ENCODE results near the gene MAPK6. TPM values are rescaled to one million over a fixed set of nuclear protein-coding genes. Genes with fewer than 3 reads are reported as not detected.
A peak's percentile ranks its signal among the peaks of the same experiment; 100 is the strongest.
"Not testable (repeated sequence)": the region's sequence is repeated elsewhere in the genome, so short reads cannot be mapped to it uniquely, and the experiment has no call there.

Gene MAPK6
- total RNA-seq, 5 donors from 2014 or later (not counting 1 experiment from before 2014, with no cell fraction given), result 15.1 to 35.1 (median 19.8) TPM

GRCh38 chr15:52031556-52031955 is 12.5 kb downstream of the MAPK6 start:
- WGBS (ENCODE audit: insufficient coverage), result 100% methylated on average over 2 of the region's 7 CpGs
- no peaks in the 10 kb centered on the region for H3K27me3 Mint-ChIP-seq
- POLR2A ChIA-PET, result no interaction called here
- ATAC-seq (replicated peaks in 1 of 4) (no peak), DNase-seq (no peak)
- Histone ChIP-seq H3K9me3 (no peaks in the 10 kb centered on the region), H3K4me1 (ENCODE audit: control insufficient read depth in 1 of 2, extremely low read depth in 1 of 2, insufficient read depth in 2 of 2, low read length in 2 of 2) (no peaks in the 10 kb centered on the region), H3K27me3 (replicated peaks in 1 of 2; ENCODE audit: control insufficient read depth in 2 of 2, extremely low read depth in 1 of 2, insufficient read depth in 2 of 2, low read length in 1 of 2) (no peaks in the 10 kb centered on the region), H3K36me3 (ENCODE audit: control insufficient read depth in 2 of 2, extremely low read depth in 1 of 2, insufficient read depth in 1 of 2, low read length in 1 of 2) (no peaks in the 10 kb centered on the region), H3K27ac (ENCODE audit: low read length) (no peak overlapping the region), H3K4me3 (ENCODE audit: control insufficient read depth in 1 of 2, extremely low read depth in 1 of 2, low read length in 1 of 2) (no peak overlapping the region)
- H3K9me3 Mint-ChIP-seq, result peaks cover 0 to 9% (median 0%) of the 10 kb centered on the region in 3 donors
- H3K27ac Mint-ChIP-seq, result no peak overlapping the region
- no peak overlapping the region for H3K4me3 Mint-ChIP-seq
- H3K4me1 Mint-ChIP-seq, result peaks cover 31 to 42% (median 39%) of the 10 kb centered on the region in 3 donors
- CTCF ChIA-PET, result no interaction called here
- H3K36me3 Mint-ChIP-seq, result peaks cover 26% of the 10 kb centered on the region

- Histone ChIP-seq H3K4me3 (ENCODE audit: control insufficient read depth in 1 of 2, extremely low read depth in 1 of 2, low read length in 1 of 2) (no peak overlapping the region), H3K9me3 (no peaks in the 10 kb centered on the region), H3K4me1 (ENCODE audit: control insufficient read depth in 1 of 2, extremely low read depth in 1 of 2, insufficient read depth in 2 of 2, low read length in 2 of 2) (peaks cover 6 to 13% of the 10 kb centered on the region in 2 experiments), H3K36me3 (ENCODE audit: control insufficient read depth in 2 of 2, extremely low read depth in 1 of 2, insufficient read depth in 1 of 2, low read length in 1 of 2) (no peaks in the 10 kb centered on the region), H3K27ac (ENCODE audit: low read length) (no peak overlapping the region), H3K27me3 (replicated peaks in 1 of 2; ENCODE audit: control insufficient read depth in 2 of 2, extremely low read depth in 1 of 2, insufficient read depth in 2 of 2, low read length in 1 of 2) (no peaks in the 10 kb centered on the region)
- Mint-ChIP-seq H3K9me3 (peaks cover 0 to 9% (median 0%) of the 10 kb centered on the region in 3 donors), H3K4me3 (no peak overlapping the region), H3K4me1 (peaks cover 59 to 72% (median 72%) of the 10 kb centered on the region in 3 donors), H3K36me3 (peaks cover 18% of the 10 kb centered on the region), H3K27ac (peak overlapping the region in 1 of 2 donors; percentile 23), H3K27me3 (no peaks in the 10 kb centered on the region)
- WGBS (ENCODE audit: insufficient coverage), result 80% methylated on average over 1 of the region's 2 CpGs
- ChIA-PET CTCF (interaction anchor here in 1 of 2 donors (0.6 to 1.4 kb wide), 2 partner anchors 31 to 41 kb away, joined by 3 to 6 read pairs; no protein-coding TSS in a partner anchor), POLR2A (interaction anchor here in 1 of 2 donors (0.6 kb wide), 1 partner anchor 297 kb away, joined by 4 read pairs; no protein-coding TSS in a partner anchor)
- ATAC-seq (replicated peaks in 1 of 4) (no peak), DNase-seq (no peak)
Measured at GRCh38 chr15:52037889-52038505, 19.0 kb downstream of the MAPK6 start.

GRCh38 chr15:52039925-52040781 is 21.1 kb downstream of the MAPK6 start:
- Histone ChIP-seq H3K4me1 (ENCODE audit: control insufficient read depth in 1 of 2, extremely low read depth in 1 of 2, insufficient read depth in 2 of 2, low read length in 2 of 2) (peaks cover 6 to 13% of the 10 kb centered on the region in 2 experiments), H3K9me3 (no peaks in the 10 kb centered on the region), H3K27ac (ENCODE audit: low read length) (peak overlapping the region; percentile 36), H3K27me3 (replicated peaks in 1 of 2; ENCODE audit: control insufficient read depth in 2 of 2, extremely low read depth in 1 of 2, insufficient read depth in 2 of 2, low read length in 1 of 2) (no peaks in the 10 kb centered on the region), H3K36me3 (ENCODE audit: control insufficient read depth in 2 of 2, extremely low read depth in 1 of 2, insufficient read depth in 1 of 2, low read length in 1 of 2) (no peaks in the 10 kb centered on the region), H3K4me3 (ENCODE audit: control insufficient read depth in 1 of 2, extremely low read depth in 1 of 2, low read length in 1 of 2) (no peak overlapping the region)
- ChIA-PET POLR2A (interaction anchor here (0.5 to 0.6 kb wide), 2 partner anchors 12 to 1534 kb away, joined by 3 to 6 read pairs; no protein-coding TSS in a partner anchor), CTCF (interaction anchor here (0.5 to 0.7 kb wide), 7 partner anchors 11 to 1310 kb away, joined by 3 to 6 read pairs (median 3); no protein-coding TSS in a partner anchor)
- Mint-ChIP-seq H3K27me3 (no peaks in the 10 kb centered on the region), H3K4me3 (peak overlapping the region in 1 of 3 donors; percentile 6), H3K9me3 (no peaks in the 10 kb centered on the region), H3K27ac (peak overlapping the region; percentile 25 to 79), H3K36me3 (no peaks in the 10 kb centered on the region), H3K4me1 (peaks cover 64 to 70% (median 70%) of the 10 kb centered on the region in 3 donors)
- ATAC-seq (replicated peaks in 1 of 4) (no peak), DNase-seq (no peak)
- WGBS (ENCODE audit: insufficient coverage), result 83% methylated on average over 1 of the region's 3 CpGs

- no peak for ATAC-seq (replicated peaks in 1 of 4)
- no peak overlapping the region for H3K4me3 Mint-ChIP-seq
Measured at GRCh38 chr15:52042051-52042851, 23.2 kb downstream of the MAPK6 start.

GRCh38 chr15:52045795-52046298 is 26.8 kb downstream of the MAPK6 start:
- Histone ChIP-seq H3K4me3 (ENCODE audit: control insufficient read depth in 1 of 2, extremely low read depth in 1 of 2, low read length in 1 of 2) (peak overlapping the region; percentile 10 to 24), H3K27ac (ENCODE audit: low read length) (peak overlapping the region; percentile 84)
- H3K36me3 Mint-ChIP-seq; H3K9me3 ChIP-seq; H3K36me3 ChIP-seq (ENCODE audit: control insufficient read depth in 2 of 2, extremely low read depth in 1 of 2, insufficient read depth in 1 of 2, low read length in 1 of 2); H3K4me1 ChIP-seq (ENCODE audit: control insufficient read depth in 1 of 2, extremely low read depth in 1 of 2, insufficient read depth in 2 of 2, low read length in 2 of 2); H3K9me3 Mint-ChIP-seq; H3K27me3 ChIP-seq (replicated peaks in 1 of 2; ENCODE audit: control insufficient read depth in 2 of 2, extremely low read depth in 1 of 2, insufficient read depth in 2 of 2, low read length in 1 of 2); H3K27me3 Mint-ChIP-seq: not testable (repeated sequence)
- Mint-ChIP-seq H3K4me1 (peaks cover 45 to 56% (median 48%) of the 10 kb centered on the region in 3 donors), H3K27ac (peak overlapping the region; percentile 92 to 93), H3K4me3 (peak overlapping the region; percentile 61 to 70 (median 64))
- ChIA-PET CTCF (interaction anchor here (0.6 to 2.0 kb wide), 13 partner anchors 12 to 240 kb away, joined by 3 to 11 read pairs (median 4); partner anchors contain the start of genes LEO1 (in 1 of the 2) and MAPK6 (in 1 of the 2)), POLR2A (interaction anchor here (0.6 to 1.4 kb wide), 4 partner anchors 16 to 509 kb away, joined by 3 to 7 read pairs (median 4); no protein-coding TSS in a partner anchor)
- no CpG with 5 or more reads among the region's 8 CpGs for WGBS (ENCODE audit: insufficient coverage)
- ATAC-seq (replicated peaks in 1 of 4) (peak; percentile 81 to 92 (median 90)), DNase-seq (peak in 34 of 35 experiments; percentile 12 to 65 (median 40))

More at GRCh38 chr15:52042051-52042851, 23.2 kb downstream of the MAPK6 start:
- Histone ChIP-seq H3K9me3 (no peaks in the 10 kb centered on the region), H3K27ac (ENCODE audit: low read length) (no peak overlapping the region), H3K27me3 (replicated peaks in 1 of 2; ENCODE audit: control insufficient read depth in 2 of 2, extremely low read depth in 1 of 2, insufficient read depth in 2 of 2, low read length in 1 of 2) (no peaks in the 10 kb centered on the region), H3K4me1 (ENCODE audit: control insufficient read depth in 1 of 2, extremely low read depth in 1 of 2, insufficient read depth in 2 of 2, low read length in 2 of 2) (peaks cover 14 to 23% of the 10 kb centered on the region in 2 experiments), H3K36me3 (ENCODE audit: control insufficient read depth in 2 of 2, extremely low read depth in 1 of 2, insufficient read depth in 1 of 2, low read length in 1 of 2) (no peaks in the 10 kb centered on the region), H3K4me3 (ENCODE audit: control insufficient read depth in 1 of 2, extremely low read depth in 1 of 2, low read length in 1 of 2) (no peak overlapping the region)
- WGBS (ENCODE audit: insufficient coverage), result 80% methylated on average over 1 of the region's 6 CpGs
- Mint-ChIP-seq H3K36me3 (no peaks in the 10 kb centered on the region), H3K9me3 (no peaks in the 10 kb centered on the region), H3K27me3 (no peaks in the 10 kb centered on the region), H3K4me1 (peaks cover 75 to 82% (median 81%) of the 10 kb centered on the region in 3 donors), H3K27ac (peak overlapping the region in 1 of 2 donors; percentile 50)
- POLR2A ChIA-PET, result interaction anchor here (0.5 to 0.7 kb wide), 2 partner anchors 34 to 35 kb away, joined by 3 to 12 read pairs; no protein-coding TSS in a partner anchor
- DNase-seq, result no peak
- CTCF ChIA-PET, result no interaction called here

Measured in T-cell (primary cell).